K562 (cell line): Measurements from ENCODE around the gene NSMCE1. TPM values are rescaled to one million over a fixed set of nuclear protein-coding genes. Genes with fewer than 3 reads are reported as not detected.

ENCODE experiments used
- CAMTA2 ChIP-seq: fragments of 250-450 bp; sonication (Bioruptor Pico); conservative IDR thresholded peaks from 2 replicates; pipeline ENCODE4 v1.5.1; 2022
- DIDO1 ChIP-seq: fragments of 450-650 bp; IDR thresholded peaks from 2 replicates; pipeline ENCODE4 v1.6.1; 2016; ENCODE audit warnings: low read depth, missing biosample characterization, missing genetic modification characterization
- ESRRB ChIP-seq: fragments of 250-450 bp; sonication (Bioruptor Pico); IDR thresholded peaks from 2 replicates; pipeline ENCODE4 v1.5.0; 2020; ENCODE audit warnings: mild to moderate bottlenecking, moderate library complexity, borderline replicate concordance
- FOXK2 ChIP-seq, 2 experiments: fragments of 450-650 bp; IDR thresholded peaks in 1 of 2; conservative IDR thresholded peaks in 1 of 2; 2 replicates each; pipeline ENCODE4 v1.6.1; 2016; ENCODE audit warnings: low read depth in 2 of 2, mild to moderate bottlenecking in 1 of 2
- GTF2E2 ChIP-seq: fragments of 200-800 bp; sonication (Bioruptor generic); IDR thresholded peaks from 2 replicates; pipeline ENCODE4 v1.6.1; 2016; ENCODE audit warnings: missing genetic modification characterization, missing compliant biosample characterization
- HOXB6 ChIP-seq: fragments of 250-450 bp; sonication (Bioruptor Pico); IDR thresholded peaks from 2 replicates; pipeline ENCODE4 v1.5.1; 2022; ENCODE audit warnings: mild to moderate bottlenecking, borderline replicate concordance
- MXD1 ChIP-seq: fragments of 250-450 bp; sonication (Bioruptor Pico); IDR thresholded peaks from 2 replicates; pipeline ENCODE4 v1.8.0; 2021; ENCODE audit warnings: borderline replicate concordance, mild to moderate bottlenecking, moderate library complexity; ENCODE audit not compliant: poor library complexity, severe bottlenecking
- PCBP2 ChIP-seq: fragments of 200-400 bp; formaldehyde crosslinking; IDR thresholded peaks from 2 replicates; pipeline ENCODE4 v1.6.1; 2018; ENCODE audit warnings: low read length, low read depth, mild to moderate bottlenecking, moderate library complexity; ENCODE audit not compliant: poor library complexity, severe bottlenecking
- POLR2B ChIP-seq: fragments of 450-650 bp; IDR thresholded peaks from 2 replicates; pipeline ENCODE4 v1.6.1; 2018; ENCODE audit warnings: low read depth; ENCODE audit not compliant: partially characterized antibody
- POLR2G ChIP-seq: fragments of 200-400 bp; formaldehyde crosslinking; IDR thresholded peaks from 2 replicates; pipeline ENCODE4 v1.6.1; 2017; ENCODE audit warnings: low read depth, mild to moderate bottlenecking, antibody characterized with exemption, low read length, moderate library complexity
- POLR3A ChIP-seq: IDR thresholded peaks from 2 replicates; pipeline ENCODE4 v1.6.1; 2011; ENCODE audit warnings: borderline replicate concordance, mild to moderate bottlenecking, moderate library complexity; ENCODE audit not compliant: insufficient read length, insufficient read depth; ENCODE audit errors: extremely low read depth
- PTTG1 ChIP-seq: fragments of 450-650 bp; IDR thresholded peaks from 2 replicates; pipeline ENCODE4 v1.6.1; 2016; ENCODE audit warnings: low read depth, mild to moderate bottlenecking, missing genetic modification characterization, missing compliant biosample characterization
- RAD51 ChIP-seq: fragments of 450-650 bp; IDR thresholded peaks from 2 replicates; pipeline ENCODE4 v1.7.1; 2016; ENCODE audit warnings: low read depth, mild to moderate bottlenecking, borderline replicate concordance
- RB1 ChIP-seq: fragments of 450-650 bp; IDR thresholded peaks from 2 replicates; pipeline ENCODE4 v1.6.1; 2017; ENCODE audit warnings: low read depth, mild to moderate bottlenecking
- RBM39 ChIP-seq: fragments of 200-400 bp; formaldehyde crosslinking; optimal IDR thresholded peaks from 2 replicates; pipeline ENCODE3; 2018; ENCODE audit warnings: low read depth, low read length
- ZBTB2 ChIP-seq: fragments of 450-650 bp; IDR thresholded peaks from 2 replicates; pipeline ENCODE4 v1.6.1; 2016; ENCODE audit warnings: antibody characterized with exemption
- polyA plus RNA-seq, 8 experiments: library from polyadenylated mRNA; depleted of rRNA in 4 of 8; stranded (reverse) in 5 of 8; unstranded in 3 of 8; fragments of >200 nt; fragmentation: Nextera tagmentation in 2 of 8; fragmentation: Illumina TruSeq in 1 of 8; extraction: Ambion mirVana in 2 of 8; extraction: Trizol in 1 of 8; gene quantifications; 2 replicates each; pipeline versions ENCODE4 v1.2.1 to v1.2.3, GENCODE V29; 2011 to 2014; ENCODE audit warnings: inconsistent platforms in 1 of 8, missing spikeins in 1 of 8
- total RNA-seq, 7 experiments: library from RNA; depleted of rRNA in 6 of 7; stranded (reverse); fragments of >200 nt in 6 of 7; fragmentation: Illumina TruSeq in 2 of 7; extraction: Trizol in 2 of 7; gene quantifications; 2 replicates each; pipeline versions ENCODE4 v1.2.1 to v1.2.3, GENCODE V29; 2011 to 2021; ENCODE audit warnings: low replicate concordance in 1 of 7
- TF ChIP-seq, protein P1 (sequence below): sonication (generic); formaldehyde crosslinking; IDR thresholded peaks from 2 replicates; pipeline ENCODE4 v1.8.0; 2022; ENCODE audit warnings: mild to moderate bottlenecking, missing genetic modification reagents
- TF ChIP-seq, protein P2 (sequence below), 3 experiments: fragments of 200-800 bp in 1 of 3; fragments of 250-450 bp in 1 of 3; fragments of 450-650 bp in 1 of 3; sonication (Bioruptor Pico) in 1 of 3; sonication (Bioruptor generic) in 1 of 3; formaldehyde crosslinking in 1 of 3; IDR thresholded peaks; 2 replicates each; pipeline versions ENCODE4 v1.6.1 to v1.8.0; 2016 to 2022; ENCODE audit warnings: mild to moderate bottlenecking in 2 of 3, missing genetic modification characterization in 2 of 3, missing compliant biosample characterization in 1 of 3, moderate library complexity in 1 of 3

The NSMCE1 gene
- total and polyA plus RNA-seq, 9 of the 15 experiments (the other 6 are each of a cell fraction or from before 2014, with no cell fraction given) = 52.1 to 163 (median 61.5) TPM

DNA sequence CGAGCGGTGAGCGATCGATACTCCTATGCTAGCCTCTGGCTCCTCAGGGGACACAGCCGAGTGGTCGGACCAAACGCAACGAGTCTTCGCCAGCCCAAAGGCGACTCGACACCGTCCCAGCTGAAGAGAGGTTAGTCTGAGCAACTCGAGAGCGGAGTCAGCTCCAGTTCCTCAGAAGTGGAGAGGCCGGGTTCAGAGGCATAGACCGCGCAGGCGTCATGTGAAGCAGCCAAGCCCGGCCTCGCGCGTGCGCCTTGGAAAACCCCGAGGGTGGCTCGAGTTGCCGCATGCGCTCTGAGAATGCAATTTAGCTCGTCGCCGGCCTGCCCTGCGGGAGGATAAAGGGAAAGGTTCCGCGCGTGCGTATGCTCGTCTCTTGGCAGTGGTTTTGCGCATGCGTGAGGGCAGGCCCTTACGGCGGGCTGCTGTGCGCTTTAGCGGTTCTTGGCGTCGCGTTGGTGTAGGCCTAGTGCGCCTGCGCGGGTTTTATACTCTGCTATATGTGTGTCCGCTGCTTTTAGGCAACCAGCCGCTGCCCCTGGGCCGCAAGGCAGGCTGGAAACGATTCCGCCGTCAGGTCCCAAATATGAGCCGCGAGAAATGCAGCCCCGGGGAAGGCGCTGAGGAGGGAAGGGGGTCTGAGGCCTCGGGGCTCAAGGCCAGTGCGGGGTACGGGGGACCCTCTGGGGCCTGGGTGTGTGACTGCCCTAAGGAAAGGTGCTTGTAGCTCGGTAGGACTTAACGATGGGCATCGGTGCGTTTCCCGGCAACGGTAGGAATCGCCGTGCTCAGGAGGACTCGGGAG lies 64.9 kb downstream of the NSMCE1 start, which contains the start of gene KDM8 (continued):
- TF ChIP-seq, protein P1, sequence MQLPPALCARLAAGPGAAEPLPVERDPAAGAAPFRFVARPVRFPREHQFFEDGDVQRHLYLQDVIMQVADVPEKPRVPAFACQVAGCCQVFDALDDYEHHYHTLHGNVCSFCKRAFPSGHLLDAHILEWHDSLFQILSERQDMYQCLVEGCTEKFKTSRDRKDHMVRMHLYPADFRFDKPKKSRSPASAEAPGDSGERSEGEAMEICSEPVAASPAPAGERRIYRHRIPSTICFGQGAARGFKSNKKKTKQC = peak; percentile 24; the same call in 1 of the 2 replicates
- TF ChIP-seq MXD1 (CRISPR knock-in tag) = no peak
- TF ChIP-seq RBM39 = peak; percentile 90
- no peak for TF ChIP-seq HOXB6 (CRISPR knock-in tag)
- peak; percentile 86; the same call in 1 of the 2 replicates for TF ChIP-seq DIDO1 (tag)
- no peak for TF ChIP-seq PTTG1 (tag)
- TF ChIP-seq ZBTB2 = peak; percentile 100
- TF ChIP-seq RB1 = 0 out of 2 replicates have a peak, but pooled peaks have one; percentile 22
- TF ChIP-seq POLR3A = no peak
- TF ChIP-seq GTF2E2 = peak; percentile 81
- TF ChIP-seq ESRRB = no peak
- TF ChIP-seq FOXK2 (conservative IDR thresholded peaks at IDR 0.05 in 1 of 2, IDR thresholded peaks at IDR 0.05 in 1 of 2; ENCODE audit: low read depth in 2 of 2) = peak in 1 of 2 experiments; percentile 36; a peak in 1 of 4 replicates
- peak; percentile 62 for TF ChIP-seq RAD51
- TF ChIP-seq, protein P2, sequence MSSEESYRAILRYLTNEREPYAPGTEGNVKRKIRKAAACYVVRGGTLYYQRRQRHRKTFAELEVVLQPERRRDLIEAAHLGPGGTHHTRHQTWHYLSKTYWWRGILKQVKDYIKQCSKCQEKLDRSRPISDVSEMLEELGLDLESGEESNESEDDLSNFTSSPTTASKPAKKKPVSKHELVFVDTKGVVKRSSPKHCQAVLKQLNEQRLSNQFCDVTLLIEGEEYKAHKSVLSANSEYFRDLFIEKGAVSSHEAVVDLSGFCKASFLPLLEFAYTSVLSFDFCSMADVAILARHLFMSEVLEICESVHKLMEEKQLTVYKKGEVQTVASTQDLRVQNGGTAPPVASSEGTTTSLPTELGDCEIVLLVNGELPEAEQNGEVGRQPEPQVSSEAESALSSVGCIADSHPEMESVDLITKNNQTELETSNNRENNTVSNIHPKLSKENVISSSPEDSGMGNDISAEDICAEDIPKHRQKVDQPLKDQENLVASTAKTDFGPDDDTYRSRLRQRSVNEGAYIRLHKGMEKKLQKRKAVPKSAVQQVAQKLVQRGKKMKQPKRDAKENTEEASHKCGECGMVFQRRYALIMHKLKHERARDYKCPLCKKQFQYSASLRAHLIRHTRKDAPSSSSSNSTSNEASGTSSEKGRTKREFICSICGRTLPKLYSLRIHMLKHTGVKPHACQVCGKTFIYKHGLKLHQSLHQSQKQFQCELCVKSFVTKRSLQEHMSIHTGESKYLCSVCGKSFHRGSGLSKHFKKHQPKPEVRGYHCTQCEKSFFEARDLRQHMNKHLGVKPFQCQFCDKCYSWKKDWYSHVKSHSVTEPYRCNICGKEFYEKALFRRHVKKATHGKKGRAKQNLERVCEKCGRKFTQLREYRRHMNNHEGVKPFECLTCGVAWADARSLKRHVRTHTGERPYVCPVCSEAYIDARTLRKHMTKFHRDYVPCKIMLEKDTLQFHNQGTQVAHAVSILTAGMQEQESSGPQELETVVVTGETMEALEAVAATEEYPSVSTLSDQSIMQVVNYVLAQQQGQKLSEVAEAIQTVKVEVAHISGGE (CRISPR knock-in tag; IDR thresholded peaks at IDR 0.05) = peak in 1 of 3 experiments; percentile 85; a peak in 2 of 6 replicates
- peak; percentile 97 for TF ChIP-seq POLR2B
- TF ChIP-seq PCBP2 = no peak
- TF ChIP-seq CAMTA2 (CRISPR knock-in tag) = no peak
- TF ChIP-seq POLR2G = peak; percentile 92
